ENCODE data around the gene IL2RG. TPM values are rescaled to one million over a fixed set of nuclear protein-coding genes. Genes with fewer than 3 reads are reported as not detected.

The IL2RG gene
- total and polyA plus RNA-seq, 2 donors (not counting 1 experiment from before 2014, with no cell fraction given), result 297 to 419 TPM

DNA sequence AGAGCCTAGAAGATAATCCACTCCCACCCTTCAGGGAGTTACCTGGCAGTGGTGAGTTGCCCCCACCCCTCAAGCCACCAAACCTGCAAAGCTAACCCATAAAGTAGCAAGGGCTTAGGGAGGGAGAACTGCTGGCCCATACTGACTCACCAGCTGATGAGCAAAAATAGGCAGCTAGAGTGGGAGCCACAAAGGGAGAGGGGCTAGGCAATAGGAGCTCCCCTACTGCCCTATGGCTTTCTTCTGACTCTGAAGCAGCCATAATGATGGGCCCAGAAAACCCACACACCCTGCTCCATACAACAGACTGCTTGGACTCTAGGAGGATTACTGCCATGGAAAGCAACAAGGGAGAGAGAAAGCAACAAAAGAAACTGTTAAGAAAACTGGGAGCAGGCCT lies 51.2 kb downstream of the IL2RG start:
- intact Hi-C loops (cut with micrococcal nuclease), result loop anchor here (10.0 kb wide), 1 partner anchor 605 kb away; no protein-coding TSS in a partner anchor
- Histone ChIP-seq H3K4me2 (replicated peaks; ENCODE audit: low read depth, low read length, poor library complexity, severe bottlenecking) (no peak overlapping the region), H3K27me3 (replicated peaks in 1 of 4; ENCODE audit: control extremely low read depth in 1 of 4, control insufficient read depth in 3 of 4, insufficient read depth in 4 of 4, low read length in 3 of 4) (no peaks in the 10 kb centered on the region), H2AFZ (ENCODE audit: insufficient read depth, low read depth, low read length, poor library complexity, severe bottlenecking) (no peak overlapping the region), H3K9ac (ENCODE audit: low read length) (no peak overlapping the region), H3K79me2 (ENCODE audit: control insufficient read depth, insufficient read depth, low read length) (peaks cover 13% of the 10 kb centered on the region), H3K27ac (ENCODE audit: low read length in 2 of 2) (no peak overlapping the region), H3K4me1 (ENCODE audit: control insufficient read depth in 2 of 2, insufficient read depth in 2 of 2, low read length in 2 of 2) (no peaks in the 10 kb centered on the region), H4K20me1 (ENCODE audit: control insufficient read depth, insufficient read depth, low read length, poor library complexity, severe bottlenecking) (no peaks in the 10 kb centered on the region), H3K36me3 (replicated peaks in 1 of 2; ENCODE audit: control extremely low read depth in 1 of 2, control insufficient read depth in 1 of 2, extremely low read depth in 1 of 2, insufficient read depth in 2 of 2, low read length in 1 of 2) (peaks cover 5 to 24% of the 10 kb centered on the region in 2 experiments), H3K4me3 (ENCODE audit: control extremely low read depth in 1 of 5, extremely low read depth in 1 of 5, insufficient read depth in 1 of 5, low read depth in 2 of 5, low read length in 4 of 5) (no peak overlapping the region), H3K9me3 (ENCODE audit: control extremely low read depth in 1 of 3, control insufficient read depth in 2 of 3, insufficient read depth in 1 of 3, low read length in 2 of 3) (no peaks in the 10 kb centered on the region)
- Mint-ChIP-seq H3K27ac (no peak overlapping the region), H3K4me1 (peaks cover 20% of the 10 kb centered on the region), H3K27me3 (no peaks in the 10 kb centered on the region), H3K9me3 (ENCODE audit: insufficient read depth) (no peaks in the 10 kb centered on the region), H3K4me3 (no peak overlapping the region)
- CTCF ChIA-PET, result no interaction called here
- TF ChIP-seq EZH2 (IDR thresholded peaks at IDR 0.05; ENCODE audit: borderline replicate concordance, insufficient read depth, low read depth, low read length, poor library complexity, severe bottlenecking), result no peak
- TF ChIP-seq, protein P1, sequence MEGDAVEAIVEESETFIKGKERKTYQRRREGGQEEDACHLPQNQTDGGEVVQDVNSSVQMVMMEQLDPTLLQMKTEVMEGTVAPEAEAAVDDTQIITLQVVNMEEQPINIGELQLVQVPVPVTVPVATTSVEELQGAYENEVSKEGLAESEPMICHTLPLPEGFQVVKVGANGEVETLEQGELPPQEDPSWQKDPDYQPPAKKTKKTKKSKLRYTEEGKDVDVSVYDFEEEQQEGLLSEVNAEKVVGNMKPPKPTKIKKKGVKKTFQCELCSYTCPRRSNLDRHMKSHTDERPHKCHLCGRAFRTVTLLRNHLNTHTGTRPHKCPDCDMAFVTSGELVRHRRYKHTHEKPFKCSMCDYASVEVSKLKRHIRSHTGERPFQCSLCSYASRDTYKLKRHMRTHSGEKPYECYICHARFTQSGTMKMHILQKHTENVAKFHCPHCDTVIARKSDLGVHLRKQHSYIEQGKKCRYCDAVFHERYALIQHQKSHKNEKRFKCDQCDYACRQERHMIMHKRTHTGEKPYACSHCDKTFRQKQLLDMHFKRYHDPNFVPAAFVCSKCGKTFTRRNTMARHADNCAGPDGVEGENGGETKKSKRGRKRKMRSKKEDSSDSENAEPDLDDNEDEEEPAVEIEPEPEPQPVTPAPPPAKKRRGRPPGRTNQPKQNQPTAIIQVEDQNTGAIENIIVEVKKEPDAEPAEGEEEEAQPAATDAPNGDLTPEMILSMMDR (IDR thresholded peaks at IDR 0.05), result no peak
- ATAC-seq (ENCODE audit: low read depth), result no peak
- no peak for DNase-seq
- POLR2A ChIA-PET, result no interaction called here

DNA sequence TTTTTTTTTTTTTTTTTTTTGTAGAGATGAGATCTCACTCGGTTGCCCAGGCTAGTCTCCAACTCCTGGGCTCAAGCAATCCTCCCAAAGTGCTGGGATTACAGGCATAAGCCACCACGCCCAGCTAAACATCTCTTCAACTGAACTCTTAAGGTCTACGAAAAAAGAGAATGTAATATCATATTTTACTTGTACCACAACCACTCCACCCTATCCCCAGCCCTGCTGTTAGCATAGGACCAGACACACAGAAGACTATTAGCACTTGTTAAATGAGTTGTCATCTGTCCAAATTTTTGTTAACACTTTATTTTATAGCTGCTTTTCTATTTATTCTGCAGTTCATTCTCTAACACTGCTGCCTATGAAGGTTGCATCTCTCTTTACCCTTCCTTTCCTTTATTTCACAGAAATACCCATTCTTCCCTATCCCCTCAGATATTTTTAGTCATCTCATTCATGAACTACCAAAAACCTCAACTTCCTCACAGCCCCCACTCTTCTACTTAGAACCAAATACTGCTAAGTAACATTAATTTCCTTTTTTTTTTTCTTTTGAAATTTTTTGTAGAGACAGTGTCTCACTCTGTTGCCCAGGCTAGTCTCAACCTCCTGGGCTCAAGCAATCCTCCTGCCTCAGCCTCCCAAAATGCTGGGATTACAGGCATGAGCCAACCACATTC lies 53.4 kb downstream of the IL2RG start:
- peaks cover 17% of the 10 kb centered on the region for H3K4me1 Mint-ChIP-seq
- Histone ChIP-seq H3K9ac (ENCODE audit: low read length) (no peak overlapping the region), H2AFZ (ENCODE audit: insufficient read depth, low read depth, low read length, poor library complexity, severe bottlenecking) (no peak overlapping the region), H3K27me3 (replicated peaks in 1 of 4; ENCODE audit: control extremely low read depth in 1 of 4, control insufficient read depth in 3 of 4, insufficient read depth in 4 of 4, low read length in 3 of 4) (no peaks in the 10 kb centered on the region), H3K27ac (ENCODE audit: low read length in 2 of 2) (no peak overlapping the region), H3K79me2 (ENCODE audit: control insufficient read depth, insufficient read depth, low read length) (peaks cover 2% of the 10 kb centered on the region), H3K4me2 (replicated peaks; ENCODE audit: low read depth, low read length, poor library complexity, severe bottlenecking) (no peak overlapping the region), H4K20me1 (ENCODE audit: control insufficient read depth, insufficient read depth, low read length, poor library complexity, severe bottlenecking) (no peaks in the 10 kb centered on the region), H3K4me3 (ENCODE audit: control extremely low read depth in 1 of 5, extremely low read depth in 1 of 5, insufficient read depth in 1 of 5, low read depth in 2 of 5, low read length in 4 of 5) (no peak overlapping the region), H3K9me3 (ENCODE audit: control extremely low read depth in 1 of 3, control insufficient read depth in 2 of 3, insufficient read depth in 1 of 3, low read length in 2 of 3) (no peaks in the 10 kb centered on the region), H3K4me1 (ENCODE audit: control insufficient read depth in 2 of 2, insufficient read depth in 2 of 2, low read length in 2 of 2) (peaks cover 0 to 2% of the 10 kb centered on the region in 2 donors), H3K36me3 (replicated peaks in 1 of 2; ENCODE audit: control extremely low read depth in 1 of 2, control insufficient read depth in 1 of 2, extremely low read depth in 1 of 2, insufficient read depth in 2 of 2, low read length in 1 of 2) (peaks cover 5 to 24% of the 10 kb centered on the region in 2 experiments)
- WGBS (ENCODE audit: insufficient coverage), result no CpG with 5 or more reads among the region's 3 CpGs
- TF ChIP-seq EZH2 (IDR thresholded peaks at IDR 0.05; ENCODE audit: borderline replicate concordance, insufficient read depth, low read depth, low read length, poor library complexity, severe bottlenecking), result no peak
- TF ChIP-seq, protein P1 (IDR thresholded peaks at IDR 0.05), result no peak
- ATAC-seq (ENCODE audit: low read depth) (no peak), DNase-seq (no peak)
- H3K4me3 Mint-ChIP-seq, result no peak overlapping the region
- CTCF ChIA-PET, result interaction anchor here (0.6 kb wide), 1 partner anchor 64 kb away, joined by 3 read pairs; no protein-coding TSS in a partner anchor
- no peaks in the 10 kb centered on the region for H3K9me3 Mint-ChIP-seq (ENCODE audit: insufficient read depth)
- POLR2A ChIA-PET, result no interaction called here
- intact Hi-C loops (cut with micrococcal nuclease), result no loop called here
- no peak overlapping the region for H3K27ac Mint-ChIP-seq
- H3K27me3 Mint-ChIP-seq, result no peaks in the 10 kb centered on the region

Data from B cell (primary cell).